ENCODE results near the gene DNAI2.

GRCh38 chr17:74235911-74236371 is 38.1 kb upstream of the DNAI2 start:
- TF ChIP-seq ZNF473 (tag by site-specific recombination; IDR thresholded peaks at IDR 0.05) (no peak), ZNF121 (tag by site-specific recombination; IDR thresholded peaks at IDR 0.05) (no peak), CTCF (tag by site-specific recombination; IDR thresholded peaks at IDR 0.05) (no peak), ZNF561 (tag by site-specific recombination; IDR thresholded peaks at IDR 0.05; ENCODE audit: borderline replicate concordance) (no peak)
